K562 (cell line): Measurements from ENCODE around the gene MBOAT7. TPM values are rescaled to one million over a fixed set of nuclear protein-coding genes. Genes with fewer than 3 reads are reported as not detected.

ENCODE experiments used
- ETV5 ChIP-seq: sonication (generic); formaldehyde crosslinking; IDR thresholded peaks from 2 replicates; pipeline ENCODE4 v1.4.0; 2020; ENCODE audit warnings: low read depth, mild to moderate bottlenecking, missing genetic modification reagents
- HDAC3 ChIP-seq: fragments of 450-650 bp; IDR thresholded peaks from 2 replicates; pipeline ENCODE4 v1.6.1; 2018; ENCODE audit warnings: borderline replicate concordance, mild to moderate bottlenecking, moderate library complexity; ENCODE audit not compliant: partially characterized antibody
- HES1 ChIP-seq: fragments of 450-650 bp; IDR thresholded peaks from 2 replicates; pipeline ENCODE4 v1.6.1; 2016; ENCODE audit warnings: low read depth, mild to moderate bottlenecking, moderate library complexity
- MTF1 ChIP-seq: fragments of 250-450 bp; sonication (Bioruptor Pico); IDR thresholded peaks from 2 replicates; pipeline ENCODE4 v1.9.0; 2021; ENCODE audit warnings: moderate library complexity, mild to moderate bottlenecking, inconsistent platforms, borderline replicate concordance
- MYNN ChIP-seq, 2 experiments: sonication (generic); formaldehyde crosslinking in 1 of 2; IDR thresholded peaks; 2 replicates each; pipeline versions ENCODE4 v1.5.0 to v1.6.1; 2016 to 2020; ENCODE audit warnings: antibody characterized with exemption in 1 of 2, missing genetic modification reagents in 1 of 2
- NBN ChIP-seq: fragments of 450-650 bp; IDR thresholded peaks from 2 replicates; pipeline ENCODE4 v1.6.1; 2016; ENCODE audit warnings: low read depth, mild to moderate bottlenecking
- NCOA4 ChIP-seq: fragments of 450-650 bp; IDR thresholded peaks from 2 replicates; pipeline ENCODE4 v1.6.1; 2018; ENCODE audit warnings: mild to moderate bottlenecking; ENCODE audit not compliant: partially characterized antibody
- NFRKB ChIP-seq: fragments of 450-650 bp; IDR thresholded peaks from 2 replicates; pipeline ENCODE4 v1.6.1; 2016; ENCODE audit warnings: low read depth
- NR2C2 ChIP-seq, 2 experiments: fragments of 200-800 bp in 1 of 2; sonication (Bioruptor generic) in 1 of 2; sonication (generic) in 1 of 2; formaldehyde crosslinking in 1 of 2; IDR thresholded peaks; 2 replicates each; pipeline versions ENCODE4 v1.6.1 to v1.8.0; 2016 to 2022; ENCODE audit warnings: mild to moderate bottlenecking in 1 of 2, missing compliant biosample characterization in 1 of 2, missing genetic modification characterization in 1 of 2, missing genetic modification reagents in 1 of 2
- POLR2AphosphoS2 ChIP-seq: IDR thresholded peaks from 2 replicates; pipeline ENCODE4 v1.6.1; 2012; ENCODE audit warnings: low read length, improper control_type of control experiment
- SETDB1 ChIP-seq: IDR thresholded peaks from one replicate; pipeline ENCODE4 v1.6.1; 2012; ENCODE audit warnings: low read length, control low read depth, inconsistent platforms
- TCF3 ChIP-seq: sonication (generic); formaldehyde crosslinking; IDR thresholded peaks from 2 replicates; pipeline ENCODE4 v1.4.0; 2020; ENCODE audit warnings: mild to moderate bottlenecking, missing genetic modification reagents
- TRIM28 ChIP-seq: fragments of 450-650 bp; IDR thresholded peaks from 2 replicates; pipeline ENCODE4 v1.6.1; 2017
- ZFP1 ChIP-seq: fragments of 450-650 bp; formaldehyde crosslinking; IDR thresholded peaks from 2 replicates; pipeline ENCODE4 v1.4.0; 2020; ENCODE audit warnings: mild to moderate bottlenecking, mixed read lengths
- ZNF134 ChIP-seq: fragments of 250-450 bp; sonication (Bioruptor Pico); conservative IDR thresholded peaks from 2 replicates; pipeline ENCODE4 v1.4.0; 2020
- ZNF23 ChIP-seq: fragments of 250-450 bp; sonication (Bioruptor Pico); IDR thresholded peaks from 2 replicates; pipeline ENCODE4 v1.4.0; 2020; ENCODE audit warnings: mild to moderate bottlenecking
- ZNF431 ChIP-seq: sonication (generic); formaldehyde crosslinking; IDR thresholded peaks from 2 replicates; pipeline ENCODE4 v1.8.0; 2022; ENCODE audit warnings: mild to moderate bottlenecking, missing genetic modification reagents
- ZNF511 ChIP-seq: sonication (generic); formaldehyde crosslinking; IDR thresholded peaks from 2 replicates; pipeline ENCODE4 v1.8.0; 2022; ENCODE audit warnings: mild to moderate bottlenecking, missing genetic modification reagents
- polyA plus RNA-seq, 8 experiments: library from polyadenylated mRNA; depleted of rRNA in 4 of 8; stranded (reverse) in 5 of 8; unstranded in 3 of 8; fragments of >200 nt; fragmentation: Nextera tagmentation in 2 of 8; fragmentation: Illumina TruSeq in 1 of 8; extraction: Ambion mirVana in 2 of 8; extraction: Trizol in 1 of 8; gene quantifications; 2 replicates each; pipeline versions ENCODE4 v1.2.1 to v1.2.3, GENCODE V29; 2011 to 2014; ENCODE audit warnings: inconsistent platforms in 1 of 8, missing spikeins in 1 of 8
- total RNA-seq, 7 experiments: library from RNA; depleted of rRNA in 6 of 7; stranded (reverse); fragments of >200 nt in 6 of 7; fragmentation: Illumina TruSeq in 2 of 7; extraction: Trizol in 2 of 7; gene quantifications; 2 replicates each; pipeline versions ENCODE4 v1.2.1 to v1.2.3, GENCODE V29; 2011 to 2021; ENCODE audit warnings: low replicate concordance in 1 of 7
- TF ChIP-seq, protein P1 (sequence below), 2 experiments: fragments of 200-800 bp in 1 of 2; sonication (Bioruptor generic) in 1 of 2; sonication (generic) in 1 of 2; formaldehyde crosslinking in 1 of 2; IDR thresholded peaks in 1 of 2; conservative IDR thresholded peaks in 1 of 2; 2 replicates each; pipeline versions ENCODE4 v1.5.0 to v1.6.1; 2016 to 2020; ENCODE audit warnings: missing compliant biosample characterization in 1 of 2, missing genetic modification characterization in 1 of 2, missing genetic modification reagents in 1 of 2
- TF ChIP-seq, protein P2 (sequence below): fragments of 250-450 bp; sonication (Bioruptor Pico); IDR thresholded peaks from 2 replicates; pipeline ENCODE4 v1.9.0; 2021; ENCODE audit warnings: mild to moderate bottlenecking, inconsistent platforms
- TF ChIP-seq, protein P3 (sequence below): fragments of 450-650 bp; IDR thresholded peaks from 2 replicates; pipeline ENCODE4 v1.6.1; 2016; ENCODE audit warnings: antibody characterized with exemption

Gene MBOAT7
- total and polyA plus RNA-seq, 9 of the 15 experiments (the other 6 are each of a cell fraction or from before 2014, with no cell fraction given): 1.4 to 153 (median 56.1) TPM

DNA sequence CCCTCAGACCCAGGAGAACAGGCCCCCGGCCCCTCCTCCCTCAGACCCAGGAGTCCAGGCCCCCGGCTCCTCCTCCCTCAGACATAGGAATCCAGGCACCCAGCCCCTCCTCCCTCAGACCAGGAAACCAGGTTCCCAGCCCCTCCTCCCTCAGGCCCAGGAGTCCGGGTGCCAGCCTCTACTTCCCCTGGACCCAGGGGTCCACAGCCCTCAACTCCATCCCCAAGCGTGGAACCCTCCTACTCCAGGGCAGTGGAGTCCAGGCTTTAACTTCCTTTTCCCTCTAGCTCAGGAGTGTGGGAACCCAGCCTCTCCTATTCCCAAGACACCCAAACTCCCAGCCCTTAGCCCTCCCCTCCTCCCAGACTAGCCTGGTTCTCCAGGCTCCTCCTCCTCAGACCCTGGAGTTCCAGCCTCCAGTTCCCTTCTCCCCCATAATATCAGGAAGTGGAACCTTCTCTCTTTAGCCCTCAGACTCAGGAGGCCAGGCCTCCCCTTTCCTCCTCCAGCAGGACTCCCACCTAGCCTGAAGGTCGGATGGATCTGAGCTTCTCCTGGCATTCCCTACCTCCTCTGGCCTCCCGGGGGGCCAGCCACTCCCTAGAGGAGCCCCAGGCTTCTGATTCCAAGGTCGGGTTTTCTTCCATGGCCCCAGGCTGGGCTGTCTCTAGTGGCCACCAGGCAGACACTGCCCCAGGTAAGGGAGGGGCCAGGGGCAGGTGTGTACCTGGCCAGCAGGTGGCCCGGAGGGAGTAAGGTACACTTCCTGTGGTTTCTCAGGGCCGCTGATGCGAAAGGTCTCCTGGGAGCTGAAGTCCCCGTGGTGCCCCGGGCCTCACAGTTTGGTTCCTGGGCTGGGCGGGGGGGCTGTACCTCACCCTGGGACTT, 16.7 kb downstream of the MBOAT7 start, which contains the start of gene TMC4 (continued):
- TF ChIP-seq ZNF23 (CRISPR knock-in tag) (no peak), NCOA4 (no peak), NBN (no peak), POLR2AphosphoS2 (peak; percentile 60), MTF1 (no peak), NFRKB (no peak), NR2C2 (CRISPR knock-in tag; IDR thresholded peaks at IDR 0.05) (no peak), NR2C2 (tag; IDR thresholded peaks at IDR 0.05) (no peak; the same call in 1 of the 2 replicates), ZFP1 (CRISPR knock-in tag) (no peak), ZNF431 (no peak), TRIM28 (no peak), HDAC3 (no peak), ZNF511 (no peak), SETDB1 (no peak), HES1 (no peak), MYNN (IDR thresholded peaks at IDR 0.05) (peak; percentile 35), MYNN (CRISPR knock-in tag; IDR thresholded peaks at IDR 0.05) (no peak), ETV5 (CRISPR knock-in tag) (no peak), TCF3 (CRISPR knock-in tag) (no peak), ZNF134 (CRISPR knock-in tag) (no peak)
- TF ChIP-seq, protein P1, sequence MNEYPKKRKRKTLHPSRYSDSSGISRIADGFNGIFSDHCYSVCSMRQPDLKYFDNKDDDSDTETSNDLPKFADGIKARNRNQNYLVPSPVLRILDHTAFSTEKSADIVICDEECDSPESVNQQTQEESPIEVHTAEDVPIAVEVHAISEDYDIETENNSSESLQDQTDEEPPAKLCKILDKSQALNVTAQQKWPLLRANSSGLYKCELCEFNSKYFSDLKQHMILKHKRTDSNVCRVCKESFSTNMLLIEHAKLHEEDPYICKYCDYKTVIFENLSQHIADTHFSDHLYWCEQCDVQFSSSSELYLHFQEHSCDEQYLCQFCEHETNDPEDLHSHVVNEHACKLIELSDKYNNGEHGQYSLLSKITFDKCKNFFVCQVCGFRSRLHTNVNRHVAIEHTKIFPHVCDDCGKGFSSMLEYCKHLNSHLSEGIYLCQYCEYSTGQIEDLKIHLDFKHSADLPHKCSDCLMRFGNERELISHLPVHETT (CRISPR knock-in tag; conservative IDR thresholded peaks at IDR 0.05 in 1 of 2, IDR thresholded peaks at IDR 0.05 in 1 of 2): no peak
- TF ChIP-seq, protein P2, sequence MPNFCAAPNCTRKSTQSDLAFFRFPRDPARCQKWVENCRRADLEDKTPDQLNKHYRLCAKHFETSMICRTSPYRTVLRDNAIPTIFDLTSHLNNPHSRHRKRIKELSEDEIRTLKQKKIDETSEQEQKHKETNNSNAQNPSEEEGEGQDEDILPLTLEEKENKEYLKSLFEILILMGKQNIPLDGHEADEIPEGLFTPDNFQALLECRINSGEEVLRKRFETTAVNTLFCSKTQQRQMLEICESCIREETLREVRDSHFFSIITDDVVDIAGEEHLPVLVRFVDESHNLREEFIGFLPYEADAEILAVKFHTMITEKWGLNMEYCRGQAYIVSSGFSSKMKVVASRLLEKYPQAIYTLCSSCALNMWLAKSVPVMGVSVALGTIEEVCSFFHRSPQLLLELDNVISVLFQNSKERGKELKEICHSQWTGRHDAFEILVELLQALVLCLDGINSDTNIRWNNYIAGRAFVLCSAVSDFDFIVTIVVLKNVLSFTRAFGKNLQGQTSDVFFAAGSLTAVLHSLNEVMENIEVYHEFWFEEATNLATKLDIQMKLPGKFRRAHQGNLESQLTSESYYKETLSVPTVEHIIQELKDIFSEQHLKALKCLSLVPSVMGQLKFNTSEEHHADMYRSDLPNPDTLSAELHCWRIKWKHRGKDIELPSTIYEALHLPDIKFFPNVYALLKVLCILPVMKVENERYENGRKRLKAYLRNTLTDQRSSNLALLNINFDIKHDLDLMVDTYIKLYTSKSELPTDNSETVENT (CRISPR knock-in tag): no peak
- TF ChIP-seq, protein P3, sequence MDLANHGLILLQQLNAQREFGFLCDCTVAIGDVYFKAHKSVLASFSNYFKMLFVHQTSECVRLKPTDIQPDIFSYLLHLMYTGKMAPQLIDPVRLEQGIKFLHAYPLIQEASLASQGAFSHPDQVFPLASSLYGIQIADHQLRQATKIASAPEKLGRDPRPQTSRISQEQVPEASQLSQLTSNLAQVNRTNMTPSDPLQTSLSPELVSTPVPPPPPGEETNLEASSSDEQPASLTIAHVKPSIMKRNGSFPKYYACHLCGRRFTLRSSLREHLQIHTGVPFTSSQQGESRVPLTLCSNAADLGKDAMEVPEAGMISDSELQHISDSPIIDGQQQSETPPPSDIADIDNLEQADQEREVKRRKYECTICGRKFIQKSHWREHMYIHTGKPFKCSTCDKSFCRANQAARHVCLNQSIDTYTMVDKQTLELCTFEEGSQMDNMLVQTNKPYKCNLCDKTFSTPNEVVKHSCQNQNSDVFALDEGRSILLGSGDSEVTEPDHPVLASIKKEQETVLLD: no peak
